ENCODE measurements around the gene GCM1.

Gene GCM1

GRCh38 chr6:53086302-53086701 is 62.3 kb downstream of the GCM1 start:
- no peak for DNase-seq (ENCODE audit: low read depth)
- no peak for TF ChIP-seq CTCF (conservative IDR thresholded peaks at IDR 0.05; ENCODE audit: control insufficient read depth, insufficient read depth, low read depth, low read length)
- no peak overlapping the region for H3K4me3 ChIP-seq (ENCODE audit: control insufficient read depth, low read depth, low read length)

GRCh38 chr6:53080813-53081212 is 67.8 kb downstream of the GCM1 start:
- no peak for TF ChIP-seq CTCF (conservative IDR thresholded peaks at IDR 0.05; ENCODE audit: control insufficient read depth, insufficient read depth, low read depth, low read length)
- DNase-seq (ENCODE audit: low read depth), result no peak
- H3K4me3 ChIP-seq (ENCODE audit: control insufficient read depth, low read depth, low read length), result no peak overlapping the region
